Coronary artery (tissue), 2 donors: ENCODE data around the gene SIGLEC11.
"Not testable (repeated sequence)": the region's sequence is repeated elsewhere in the genome, so short reads cannot be mapped to it uniquely, and the experiment has no call there.

Experiments
- DNase-seq: peaks from one replicate; pipeline ENCODE4 v3.0.0-alpha.2; 2017; ENCODE audit warnings: low spot score
- H3K27ac ChIP-seq, 2 donors: fragments of 200-600 bp; sonication (generic); one replicate each; pipeline ENCODE4 v1.5.1; 2016 to 2019
- H3K4me3 ChIP-seq: fragments of 200-600 bp; sonication (generic); 2 replicates; pipeline ENCODE4 v1.5.1; 2016; ENCODE audit warnings: mild to moderate bottlenecking, moderate library complexity
- TF ChIP-seq, protein P1 (sequence below): fragments of 200-600 bp; sonication (generic); IDR thresholded peaks from one replicate; pipeline ENCODE4 v1.5.1; 2019; ENCODE audit warnings: antibody characterized with exemption

Gene SIGLEC11

DNA sequence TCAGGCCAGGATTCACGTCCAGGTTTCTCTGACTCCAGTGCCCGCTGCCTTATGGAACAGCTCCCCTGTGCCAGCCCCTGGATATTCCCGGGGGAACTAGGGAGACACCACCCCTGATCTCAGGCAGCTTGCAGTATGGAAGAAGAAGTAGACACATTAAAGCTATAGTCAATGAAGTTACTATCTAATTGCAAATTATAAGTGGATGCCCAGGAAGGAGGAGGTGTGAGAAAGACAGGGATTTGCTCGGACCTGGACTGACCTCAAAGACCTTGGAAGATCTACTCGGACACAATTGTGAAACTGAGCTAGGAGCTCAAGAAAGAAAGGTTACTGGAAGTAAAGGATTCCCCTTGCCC is 10.4 kb downstream of the SIGLEC11 start:
- Histone ChIP-seq H3K27ac (no peak overlapping the region), H3K4me3 (no peak overlapping the region)
- TF ChIP-seq, protein P1, sequence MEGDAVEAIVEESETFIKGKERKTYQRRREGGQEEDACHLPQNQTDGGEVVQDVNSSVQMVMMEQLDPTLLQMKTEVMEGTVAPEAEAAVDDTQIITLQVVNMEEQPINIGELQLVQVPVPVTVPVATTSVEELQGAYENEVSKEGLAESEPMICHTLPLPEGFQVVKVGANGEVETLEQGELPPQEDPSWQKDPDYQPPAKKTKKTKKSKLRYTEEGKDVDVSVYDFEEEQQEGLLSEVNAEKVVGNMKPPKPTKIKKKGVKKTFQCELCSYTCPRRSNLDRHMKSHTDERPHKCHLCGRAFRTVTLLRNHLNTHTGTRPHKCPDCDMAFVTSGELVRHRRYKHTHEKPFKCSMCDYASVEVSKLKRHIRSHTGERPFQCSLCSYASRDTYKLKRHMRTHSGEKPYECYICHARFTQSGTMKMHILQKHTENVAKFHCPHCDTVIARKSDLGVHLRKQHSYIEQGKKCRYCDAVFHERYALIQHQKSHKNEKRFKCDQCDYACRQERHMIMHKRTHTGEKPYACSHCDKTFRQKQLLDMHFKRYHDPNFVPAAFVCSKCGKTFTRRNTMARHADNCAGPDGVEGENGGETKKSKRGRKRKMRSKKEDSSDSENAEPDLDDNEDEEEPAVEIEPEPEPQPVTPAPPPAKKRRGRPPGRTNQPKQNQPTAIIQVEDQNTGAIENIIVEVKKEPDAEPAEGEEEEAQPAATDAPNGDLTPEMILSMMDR = no peak
- DNase-seq = no peak

DNA sequence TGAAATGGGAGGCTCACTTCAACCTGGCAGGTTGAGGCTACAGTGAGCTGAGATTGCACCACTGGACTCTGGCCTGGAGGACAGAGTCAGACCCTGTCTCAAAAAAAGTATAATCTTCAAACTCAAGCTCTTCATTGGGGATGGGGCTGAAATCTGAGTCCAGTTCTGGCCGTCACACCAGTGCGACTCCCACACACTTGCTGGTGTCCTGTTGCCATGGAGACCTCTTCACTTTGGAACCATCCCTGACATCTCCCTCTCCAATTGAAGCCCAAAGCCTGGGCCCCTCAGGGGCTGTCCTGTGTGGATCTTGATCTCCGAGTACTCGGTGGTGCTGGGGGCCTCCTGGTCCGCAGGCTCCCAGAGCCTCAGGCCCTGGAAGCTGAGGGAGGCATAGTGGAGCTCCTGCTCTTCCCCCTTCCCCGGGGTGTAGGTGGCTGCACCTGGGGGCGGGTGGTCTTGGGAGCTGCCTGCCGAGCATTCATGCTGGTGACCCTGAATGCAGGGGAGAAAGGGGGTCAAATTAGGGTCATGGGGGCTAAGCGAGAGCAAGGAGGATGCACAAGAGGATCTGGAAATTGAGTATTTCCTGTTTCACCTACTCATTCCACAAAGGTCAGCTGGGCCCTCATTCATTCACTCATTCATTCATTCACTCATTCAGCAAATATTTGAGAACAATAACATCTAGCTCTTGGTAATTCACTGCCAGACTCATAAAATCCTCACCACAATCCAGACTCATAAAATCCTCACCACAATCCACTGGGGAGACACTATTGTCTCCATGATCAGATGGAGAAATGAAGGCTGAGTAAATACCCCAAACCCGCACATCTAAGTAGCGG is 11.0 kb downstream of the SIGLEC11 start:
- H3K27ac ChIP-seq = no peak overlapping the region

DNA sequence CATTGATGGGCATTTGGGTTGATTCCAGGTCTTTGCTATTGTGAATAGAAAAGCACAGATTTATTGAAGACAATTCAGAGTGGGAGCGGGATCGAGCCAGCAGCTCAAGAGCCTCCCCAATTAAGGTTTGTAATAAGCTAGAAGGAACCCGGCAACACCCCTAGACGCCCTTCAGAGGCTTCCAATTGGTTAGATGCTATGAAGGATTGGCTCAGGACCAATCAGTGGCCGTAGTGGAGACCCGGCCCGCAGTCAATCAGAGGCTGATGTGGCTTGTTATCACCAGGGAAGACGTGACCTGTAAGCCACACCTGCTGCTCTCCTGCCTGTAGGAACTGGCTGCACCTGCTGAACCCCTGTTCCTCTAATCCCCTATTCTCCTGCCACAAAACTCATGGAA is 14.6 kb downstream of the SIGLEC11 start:
- no peak for DNase-seq
- Histone ChIP-seq H3K4me3 (no peak overlapping the region), H3K27ac (no peak overlapping the region)
- TF ChIP-seq, protein P1 = no peak

More for the DNA sequence above, 11.0 kb downstream of the SIGLEC11 start:
- DNase-seq = no peak
- no peak overlapping the region for H3K4me3 ChIP-seq
- TF ChIP-seq, protein P1 = no peak

DNA sequence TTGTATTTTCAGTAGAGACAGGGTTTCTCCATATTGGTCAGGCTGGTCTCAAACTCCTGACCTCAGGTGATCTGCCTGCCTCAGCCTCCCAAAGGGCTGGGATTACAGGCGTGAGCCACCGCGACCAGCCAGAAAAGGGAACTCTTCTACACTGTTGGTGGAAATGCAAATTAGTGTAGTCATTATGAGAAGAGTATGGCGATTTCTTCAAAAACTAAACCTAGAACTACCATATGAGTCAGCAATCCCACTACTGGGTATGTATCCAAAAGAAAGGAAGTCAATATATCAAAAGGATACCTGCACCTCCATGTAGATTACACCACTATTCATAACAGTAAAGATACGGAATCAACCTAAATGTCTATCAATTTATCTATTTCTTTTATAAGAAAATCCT is 16.4 kb downstream of the SIGLEC11 start:
- H3K4me3 ChIP-seq, H3K27ac ChIP-seq, DNase-seq: not testable (repeated sequence)

DNA sequence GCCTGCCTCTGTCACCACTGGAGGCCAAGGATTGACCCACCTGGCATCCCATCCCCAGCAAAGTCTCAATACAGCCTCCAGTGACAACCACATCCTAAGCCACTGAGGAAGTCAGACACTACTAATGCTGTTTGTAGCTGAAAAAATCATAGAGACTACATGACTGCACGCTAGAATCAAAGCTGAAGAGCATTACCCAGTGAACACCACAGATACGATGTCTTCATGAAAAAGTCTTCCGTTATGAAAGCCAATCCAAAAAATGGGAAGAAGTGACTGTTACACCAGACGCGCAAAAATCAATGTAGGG is 20.5 kb downstream of the SIGLEC11 start:
- TF ChIP-seq, protein P1 = no peak
- H3K4me3 ChIP-seq = no peak overlapping the region
- no peak overlapping the region for H3K27ac ChIP-seq
- DNase-seq = no peak

DNA sequence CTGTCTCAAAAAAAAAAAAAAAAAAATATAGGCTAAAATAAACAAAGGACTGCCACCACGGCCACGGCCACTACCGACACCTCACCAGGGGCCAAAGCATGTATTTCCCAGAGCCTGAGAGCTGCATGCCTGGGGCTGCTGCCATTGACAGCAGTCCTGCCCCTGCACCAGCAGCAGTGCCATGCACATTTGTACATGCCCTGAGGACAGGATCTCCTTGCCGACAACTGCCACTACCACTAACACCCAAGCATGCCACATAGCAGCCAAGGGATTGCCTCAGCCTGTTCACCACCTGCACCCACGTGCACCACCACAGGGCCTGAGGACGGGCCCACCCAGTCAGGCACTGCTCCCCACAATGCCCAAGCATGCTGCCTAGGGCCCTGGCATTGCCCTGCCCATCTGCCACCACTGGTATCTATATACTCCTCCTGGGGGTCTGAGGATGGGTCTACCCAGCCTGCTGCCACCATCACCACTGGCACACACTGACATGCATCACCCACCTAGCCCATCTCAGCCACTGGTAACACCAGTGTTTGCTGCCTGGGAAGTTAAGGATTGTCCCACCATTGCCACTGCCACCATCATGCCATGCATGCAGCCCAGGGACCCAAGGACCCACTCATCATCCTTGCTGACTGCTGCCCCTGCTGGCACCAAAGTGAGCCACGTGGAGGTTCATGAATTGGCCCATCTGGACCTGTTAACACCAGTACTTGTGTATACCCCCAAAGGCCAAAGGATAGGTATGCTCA is 21.1 kb downstream of the SIGLEC11 start:
- no peak for DNase-seq
- no peak overlapping the region for H3K4me3 ChIP-seq
- no peak overlapping the region for H3K27ac ChIP-seq
- TF ChIP-seq, protein P1 = no peak

DNA sequence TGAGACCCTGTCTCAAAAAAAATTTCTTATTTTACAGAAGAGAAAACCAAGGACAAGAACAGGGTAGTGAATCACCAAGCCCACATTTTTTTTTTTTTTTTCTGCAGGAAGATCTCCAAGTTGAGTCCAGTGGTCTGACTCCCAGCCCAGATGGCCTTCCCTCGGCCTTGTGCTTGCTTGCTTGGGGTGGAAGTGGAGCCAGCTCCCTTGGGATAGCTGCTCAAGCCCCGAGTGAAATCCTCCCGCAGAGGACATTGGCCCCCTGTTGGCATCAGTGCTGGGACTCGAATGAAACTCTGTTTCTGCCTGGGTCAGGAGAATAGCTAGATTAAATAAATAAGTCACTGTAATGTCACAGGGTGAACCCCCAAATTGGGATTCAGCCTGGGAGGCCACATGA is 22.3 kb downstream of the SIGLEC11 start:
- no peak overlapping the region for H3K27ac ChIP-seq
- TF ChIP-seq, protein P1 = no peak
- no peak overlapping the region for H3K4me3 ChIP-seq
- no peak for DNase-seq
